ENCODE measurements around the gene MEF2C. TPM values are rescaled to one million over a fixed set of nuclear protein-coding genes. Genes with fewer than 3 reads are reported as not detected.
A peak's percentile ranks its signal among the peaks of the same experiment; 100 is the strongest.

Gene MEF2C
- polyA plus RNA-seq, 1 donor from 2014 or later: 238 TPM

GRCh38 chr5:88836195-88836838 is 46.7 kb downstream of the MEF2C start:
- H3K36me3 Mint-ChIP-seq: no peaks in the 10 kb centered on the region
- peak overlapping the region in 3 of 4 donors; percentile 50 to 90 (median 89) for H3K4me3 Mint-ChIP-seq
- no peaks in the 10 kb centered on the region for H3K27me3 Mint-ChIP-seq
- H3K27ac Mint-ChIP-seq: peak overlapping the region; percentile 86 to 96 (median 89)
- no peaks in the 10 kb centered on the region for H3K9me3 Mint-ChIP-seq
- peaks cover 48 to 60% (median 52%) of the 10 kb centered on the region in 3 donors for H3K4me1 Mint-ChIP-seq

- no peaks in the 10 kb centered on the region for H3K27me3 Mint-ChIP-seq
- no peaks in the 10 kb centered on the region for H3K9me3 Mint-ChIP-seq
- peaks cover 43 to 59% (median 47%) of the 10 kb centered on the region in 3 donors for H3K4me1 Mint-ChIP-seq
- H3K27ac Mint-ChIP-seq: peak overlapping the region; percentile 50 to 74 (median 71)
- no peaks in the 10 kb centered on the region for H3K36me3 Mint-ChIP-seq
- peak overlapping the region; percentile 16 to 80 (median 59) for H3K4me3 Mint-ChIP-seq
These were observed 48.5 kb downstream of the MEF2C start for GRCh38 chr5:88834499-88834898.

GRCh38 chr5:88834131-88834462 is 48.9 kb downstream of the MEF2C start:
- Mint-ChIP-seq H3K36me3 (no peaks in the 10 kb centered on the region), H3K4me3 (peak overlapping the region; percentile 16 to 80 (median 75)), H3K27ac (peak overlapping the region; percentile 50 to 74 (median 71)), H3K4me1 (peaks cover 43 to 60% (median 46%) of the 10 kb centered on the region in 3 donors), H3K27me3 (no peaks in the 10 kb centered on the region), H3K9me3 (no peaks in the 10 kb centered on the region)

GRCh38 chr5:88833371-88834130 is 49.4 kb downstream of the MEF2C start:
- Mint-ChIP-seq H3K4me3 (peak overlapping the region; percentile 16 to 82 (median 76)), H3K36me3 (no peaks in the 10 kb centered on the region), H3K27ac (peak overlapping the region; percentile 50 to 74 (median 71)), H3K4me1 (peaks cover 43 to 63% (median 46%) of the 10 kb centered on the region in 3 donors), H3K9me3 (no peaks in the 10 kb centered on the region), H3K27me3 (no peaks in the 10 kb centered on the region)

- peak overlapping the region in 3 of 4 donors; percentile 19 to 65 (median 34) for H3K4me3 Mint-ChIP-seq
- peak overlapping the region; percentile 78 to 99 (median 95) for H3K27ac Mint-ChIP-seq
- H3K36me3 Mint-ChIP-seq: no peaks in the 10 kb centered on the region
- H3K27me3 Mint-ChIP-seq: no peaks in the 10 kb centered on the region
- no peaks in the 10 kb centered on the region for H3K9me3 Mint-ChIP-seq
- peaks cover 39 to 69% (median 46%) of the 10 kb centered on the region in 3 donors for H3K4me1 Mint-ChIP-seq
These were observed 51.2 kb downstream of the MEF2C start for GRCh38 chr5:88831816-88832215.

GRCh38 chr5:88830567-88830966 is 52.4 kb downstream of the MEF2C start:
- H3K27ac Mint-ChIP-seq: peak overlapping the region; percentile 84 to 99 (median 92)
- no peaks in the 10 kb centered on the region for H3K36me3 Mint-ChIP-seq
- H3K27me3 Mint-ChIP-seq: no peaks in the 10 kb centered on the region
- H3K9me3 Mint-ChIP-seq: no peaks in the 10 kb centered on the region
- peak overlapping the region; percentile 39 to 79 (median 68) for H3K4me3 Mint-ChIP-seq
- peaks cover 38 to 71% (median 44%) of the 10 kb centered on the region in 3 donors for H3K4me1 Mint-ChIP-seq

GRCh38 chr5:88829775-88830174 is 53.2 kb downstream of the MEF2C start:
- Mint-ChIP-seq H3K36me3 (no peaks in the 10 kb centered on the region), H3K27me3 (no peaks in the 10 kb centered on the region), H3K9me3 (no peaks in the 10 kb centered on the region), H3K27ac (peak overlapping the region; percentile 84 to 99 (median 92)), H3K4me3 (peak overlapping the region; percentile 39 to 79 (median 68)), H3K4me1 (peaks cover 38 to 74% (median 43%) of the 10 kb centered on the region in 3 donors)

- Mint-ChIP-seq H3K27me3 (no peaks in the 10 kb centered on the region), H3K4me3 (peak overlapping the region; percentile 39 to 79 (median 68)), H3K36me3 (no peaks in the 10 kb centered on the region), H3K4me1 (peaks cover 32 to 69% (median 39%) of the 10 kb centered on the region in 3 donors), H3K27ac (peak overlapping the region; percentile 84 to 99 (median 92)), H3K9me3 (no peaks in the 10 kb centered on the region)
These were observed 53.9 kb downstream of the MEF2C start for GRCh38 chr5:88829054-88829453.

- peaks cover 25 to 66% (median 36%) of the 10 kb centered on the region in 3 donors for H3K4me1 Mint-ChIP-seq
- H3K9me3 Mint-ChIP-seq: no peaks in the 10 kb centered on the region
These were observed 55.0 kb downstream of the MEF2C start for GRCh38 chr5:88827997-88828396.

GRCh38 chr5:88826646-88827585 is 56.1 kb downstream of the MEF2C start:
- H3K27me3 Mint-ChIP-seq: no peaks in the 10 kb centered on the region
- H3K9me3 Mint-ChIP-seq: no peaks in the 10 kb centered on the region
- H3K4me1 Mint-ChIP-seq: peaks cover 24 to 62% (median 31%) of the 10 kb centered on the region in 3 donors
- H3K27ac Mint-ChIP-seq: peak overlapping the region; percentile 84 to 99 (median 92)
- peaks cover 9% of the 10 kb centered on the region for H3K36me3 Mint-ChIP-seq
- peak overlapping the region; percentile 65 to 97 (median 86) for H3K4me3 Mint-ChIP-seq

More at GRCh38 chr5:88827997-88828396, 55.0 kb downstream of the MEF2C start:
- Mint-ChIP-seq H3K27me3 (no peaks in the 10 kb centered on the region), H3K36me3 (peaks cover 4% of the 10 kb centered on the region), H3K27ac (peak overlapping the region; percentile 84 to 99 (median 92)), H3K4me3 (peak overlapping the region; percentile 65 to 97 (median 82))

- Mint-ChIP-seq H3K36me3 (peaks cover 16% of the 10 kb centered on the region), H3K4me3 (peak overlapping the region; percentile 65 to 97 (median 86)), H3K9me3 (no peaks in the 10 kb centered on the region), H3K4me1 (peaks cover 27 to 55% (median 30%) of the 10 kb centered on the region in 3 donors), H3K27ac (peak overlapping the region; percentile 84 to 99 (median 92)), H3K27me3 (no peaks in the 10 kb centered on the region)
These were observed 57.2 kb downstream of the MEF2C start for GRCh38 chr5:88825584-88826315.

GRCh38 chr5:88824892-88825583 is 57.9 kb downstream of the MEF2C start:
- Mint-ChIP-seq H3K9me3 (no peaks in the 10 kb centered on the region), H3K27me3 (no peaks in the 10 kb centered on the region), H3K36me3 (peaks cover 16% of the 10 kb centered on the region), H3K4me3 (peak overlapping the region; percentile 59 to 97 (median 70)), H3K4me1 (peaks cover 24 to 52% (median 30%) of the 10 kb centered on the region in 3 donors), H3K27ac (peak overlapping the region; percentile 84 to 99 (median 92))

GRCh38 chr5:88824141-88824540 is 58.8 kb downstream of the MEF2C start:
- Mint-ChIP-seq H3K27me3 (no peaks in the 10 kb centered on the region), H3K4me1 (peaks cover 24 to 49% (median 30%) of the 10 kb centered on the region in 3 donors), H3K36me3 (peaks cover 16% of the 10 kb centered on the region), H3K9me3 (no peaks in the 10 kb centered on the region), H3K4me3 (peak overlapping the region; percentile 59 to 97 (median 66)), H3K27ac (peak overlapping the region; percentile 84 to 99 (median 92))

Data from IgD-negative memory B cell (primary cell).